Activated T-cell treated with anti-CD3 and anti-CD28 coated beads, Interleukin-2, amount 50 U/mL, for 48 hours (primary cell): Measurements from ENCODE around the gene FBXW11.

Experiments used
- DNase-seq, 2 experiments: peaks; one replicate each; pipeline ENCODE4 v3.0.0-alpha.2; 2020

FBXW11 gene

GRCh38 chr5:172015346-172015745 is 8.9 kb upstream of the FBXW11 start:
- no peak for DNase-seq

GRCh38 chr5:172010278-172010677 is 3.8 kb upstream of the FBXW11 start:
- DNase-seq, result no peak

GRCh38 chr5:172009536-172010270 is 3.3 kb upstream of the FBXW11 start:
- no peak for DNase-seq

- DNase-seq, result no peak
Observed at GRCh38 chr5:172008689-172009141, 2.3 kb upstream of the FBXW11 start.

- no peak for DNase-seq
Observed at GRCh38 chr5:172008111-172008455, 1.6 kb upstream of the FBXW11 start.

GRCh38 chr5:172007175-172008110 is 1.0 kb upstream of the FBXW11 start:
- DNase-seq, result no peak

- DNase-seq, result peak; percentile 57 to 63
Observed at GRCh38 chr5:172005708-172006320, 624 bp downstream of the FBXW11 start.

- DNase-seq, result peak in 1 of 2 experiments; percentile 30
Observed at GRCh38 chr5:172004824-172005237, 1.6 kb downstream of the FBXW11 start.

GRCh38 chr5:172003746-172004145 is 2.7 kb downstream of the FBXW11 start:
- DNase-seq, result no peak

- no peak for DNase-seq
Observed at GRCh38 chr5:172002840-172003512, 3.5 kb downstream of the FBXW11 start.

- DNase-seq, result no peak
Observed at GRCh38 chr5:172002310-172002709, 4.1 kb downstream of the FBXW11 start.

GRCh38 chr5:171999877-172000276 is 6.6 kb downstream of the FBXW11 start:
- DNase-seq, result no peak

GRCh38 chr5:171999100-171999499 is 7.3 kb downstream of the FBXW11 start:
- no peak for DNase-seq

GRCh38 chr5:171997011-171997410 is 9.4 kb downstream of the FBXW11 start:
- DNase-seq, result no peak

GRCh38 chr5:171992813-171993212 is 13.6 kb downstream of the FBXW11 start:
- no peak for DNase-seq

GRCh38 chr5:171992305-171992704 is 14.1 kb downstream of the FBXW11 start:
- no peak for DNase-seq

- DNase-seq, result no peak
Observed at GRCh38 chr5:171990713-171991015, 15.8 kb downstream of the FBXW11 start.

- DNase-seq, result no peak
Observed at GRCh38 chr5:171989946-171990712, 16.3 kb downstream of the FBXW11 start.

GRCh38 chr5:171989276-171989675 is 17.2 kb downstream of the FBXW11 start:
- DNase-seq, result no peak

- no peak for DNase-seq
Observed at GRCh38 chr5:171986772-171987171, 19.7 kb downstream of the FBXW11 start.

- DNase-seq, result peak; percentile 53 to 61
Observed at GRCh38 chr5:171984748-171985419, 21.6 kb downstream of the FBXW11 start.

GRCh38 chr5:171981847-171982246 is 24.6 kb downstream of the FBXW11 start:
- DNase-seq, result no peak
